Smooth muscle cell (in vitro differentiated cells): ENCODE data around the gene FIP1L1. TPM values are rescaled to one million over a fixed set of nuclear protein-coding genes. Genes with fewer than 3 reads are reported as not detected.
"Not testable (repeated sequence)": the region's sequence is repeated elsewhere in the genome, so short reads cannot be mapped to it uniquely, and the experiment has no call there.

Experiments used
- DNase-seq: peaks from one replicate; lab custom pipeline; 2025; ENCODE audit not compliant: unreplicated experiment; lab: John Stamatoyannopoulos, UW
- H2AFZ ChIP-seq: fragments of 200-600 bp; sonication (generic); 2 replicates; pipeline ENCODE4 v1.6.0; 2016; ENCODE audit warnings: antibody characterized with exemption, low read depth, mild to moderate bottlenecking
- H3F3A ChIP-seq: fragments of 200-600 bp; sonication (generic); 2 replicates; pipeline ENCODE4 v1.6.0; 2017; ENCODE audit warnings: antibody characterized with exemption, low read depth
- H3K27ac ChIP-seq: fragments of 200-600 bp; sonication (generic); 2 replicates; pipeline ENCODE4 v1.5.1; 2016; ENCODE audit warnings: low read depth, mild to moderate bottlenecking
- H3K27me3 ChIP-seq: fragments of 200-600 bp; sonication (generic); 2 replicates; pipeline ENCODE4 v1.6.1; 2016; ENCODE audit warnings: low read depth, mild to moderate bottlenecking
- H3K36me3 ChIP-seq: fragments of 200-600 bp; sonication (generic); 2 replicates; pipeline ENCODE4 v1.5.1; 2016; ENCODE audit warnings: low read depth
- H3K4me1 ChIP-seq: fragments of 200-600 bp; sonication (generic); 2 replicates; pipeline ENCODE4 v1.5.1; 2016; ENCODE audit warnings: low read depth
- H3K4me2 ChIP-seq: fragments of 200-600 bp; sonication (generic); 2 replicates; pipeline ENCODE4 v1.6.0; 2016; ENCODE audit warnings: mild to moderate bottlenecking
- H3K4me3 ChIP-seq: fragments of 200-600 bp; sonication (generic); 2 replicates; pipeline ENCODE4 v1.5.1; 2016; ENCODE audit warnings: mild to moderate bottlenecking
- H3K79me2 ChIP-seq: fragments of 200-600 bp; sonication (generic); 2 replicates; pipeline ENCODE4 v1.6.0; 2016; ENCODE audit warnings: low read depth, mild to moderate bottlenecking
- H3K9ac ChIP-seq: fragments of 200-600 bp; sonication (generic); 2 replicates; pipeline ENCODE4 v1.6.0; 2016; ENCODE audit warnings: low read depth
- H3K9me3 ChIP-seq: fragments of 200-600 bp; sonication (generic); replicated peaks from 2 replicates; pipeline ENCODE4 v1.5.1; 2016; ENCODE audit warnings: low read depth
- H4K20me1 ChIP-seq: fragments of 200-600 bp; sonication (generic); 2 replicates; pipeline ENCODE4 v1.6.0; 2016; ENCODE audit warnings: low read depth
- CTCF ChIP-seq: fragments of 200-600 bp; sonication (generic); IDR thresholded peaks from 2 replicates; pipeline ENCODE4 v1.5.1; 2017; ENCODE audit warnings: borderline replicate concordance, mild to moderate bottlenecking, antibody characterized with exemption; ENCODE audit not compliant: insufficient read depth, poor library complexity, severe bottlenecking
- WGBS: methylation state at CpG from one replicate; pipeline ENCODE4 v1.1.7; 2016; ENCODE audit warnings: low lambda C conversion rate; 5-methylcytosine and 5-hydroxymethylcytosine counted together
- polyA plus RNA-seq: library from polyadenylated mRNA; unstranded; fragments of >200 nt; fragmentation: Nextera tagmentation; extraction: Ambion mirVana; gene quantifications from 2 replicates; pipeline ENCODE4 v1.2.1, GENCODE V29; 2016
- total RNA-seq: library from RNA; depleted of rRNA; stranded (reverse); fragments of >200 nt; gene quantifications from 2 replicates; pipeline ENCODE4 v1.2.3, GENCODE V29; 2014

Gene FIP1L1
- total and polyA plus RNA-seq, 2 experiments from 2014 or later = 55.1 to 65.7 TPM

- Histone ChIP-seq H3K9me3 (no peaks in the 10 kb centered on the region), H2AFZ (no peak overlapping the region), H3K27me3 (no peaks in the 10 kb centered on the region), H3K79me2 (no peaks in the 10 kb centered on the region), H3K4me1 (no peaks in the 10 kb centered on the region), H3K9ac (no peak overlapping the region), H3K36me3 (peaks cover 12% of the 10 kb centered on the region), H3K4me2 (no peak overlapping the region), H3K27ac (no peak overlapping the region), H3F3A (peaks cover 5% of the 10 kb centered on the region), H4K20me1 (no peaks in the 10 kb centered on the region), H3K4me3 (no peak overlapping the region)
- no peak for TF ChIP-seq CTCF
- WGBS = 97% methylated on average over 2 of the region's 2 CpGs
- no peak for DNase-seq
Observed at GRCh38 chr4:53461244-53461643, 83.8 kb downstream of the FIP1L1 start.

- no peak overlapping the region for H3K4me3 ChIP-seq
- no peak overlapping the region for H3K9ac ChIP-seq
- no peaks in the 10 kb centered on the region for H3K27me3 ChIP-seq
- H2AFZ ChIP-seq = no peak overlapping the region
- peaks cover 5% of the 10 kb centered on the region for H3F3A ChIP-seq
- H3K4me1 ChIP-seq = no peaks in the 10 kb centered on the region
- H4K20me1 ChIP-seq = no peaks in the 10 kb centered on the region
- DNase-seq = no peak
- H3K36me3 ChIP-seq = peaks cover 12% of the 10 kb centered on the region
- H3K4me2 ChIP-seq = no peak overlapping the region
- TF ChIP-seq CTCF = no peak
- 91% methylated on average over 5 of the region's 5 CpGs for WGBS
- H3K9me3 ChIP-seq = no peaks in the 10 kb centered on the region
- no peak overlapping the region for H3K27ac ChIP-seq
- H3K79me2 ChIP-seq = no peaks in the 10 kb centered on the region
Observed at GRCh38 chr4:53463340-53463739, 85.9 kb downstream of the FIP1L1 start.

- no peak for DNase-seq
- peaks cover 8% of the 10 kb centered on the region for H3K36me3 ChIP-seq
- no peaks in the 10 kb centered on the region for H3K79me2 ChIP-seq
- no peak overlapping the region for H3K4me2 ChIP-seq
- no peaks in the 10 kb centered on the region for H3K4me1 ChIP-seq
- no peak overlapping the region for H2AFZ ChIP-seq
- TF ChIP-seq CTCF = no peak
- H3K27me3 ChIP-seq = no peaks in the 10 kb centered on the region
- no peak overlapping the region for H3K27ac ChIP-seq
- no peak overlapping the region for H3K4me3 ChIP-seq
- no peaks in the 10 kb centered on the region for H3K9me3 ChIP-seq
- 94% methylated on average over 2 of the region's 2 CpGs for WGBS
- H3K9ac ChIP-seq = no peak overlapping the region
- H3F3A ChIP-seq = no peaks in the 10 kb centered on the region
- H4K20me1 ChIP-seq = no peaks in the 10 kb centered on the region
Observed at GRCh38 chr4:53465281-53465680, 87.8 kb downstream of the FIP1L1 start.

- DNase-seq = no peak
- Histone ChIP-seq H3K9me3 (no peaks in the 10 kb centered on the region), H3F3A (no peaks in the 10 kb centered on the region), H4K20me1 (no peaks in the 10 kb centered on the region), H2AFZ (no peak overlapping the region), H3K9ac (no peak overlapping the region), H3K27me3 (no peaks in the 10 kb centered on the region), H3K27ac (no peak overlapping the region), H3K4me3 (no peak overlapping the region), H3K36me3 (peaks cover 8% of the 10 kb centered on the region), H3K79me2 (no peaks in the 10 kb centered on the region), H3K4me1 (no peaks in the 10 kb centered on the region), H3K4me2 (no peak overlapping the region)
- no peak for TF ChIP-seq CTCF
Observed at GRCh38 chr4:53465891-53466290, 88.5 kb downstream of the FIP1L1 start.

- not testable (repeated sequence) for H3K79me2 ChIP-seq, H2AFZ ChIP-seq, H3K27me3 ChIP-seq, H4K20me1 ChIP-seq, H3K27ac ChIP-seq, H3K4me1 ChIP-seq, H3K9ac ChIP-seq, H3K4me2 ChIP-seq, H3K9me3 ChIP-seq, H3K4me3 ChIP-seq, H3F3A ChIP-seq, H3K36me3 ChIP-seq, DNase-seq
- 96% methylated on average over 6 of the region's 6 CpGs for WGBS
Observed at GRCh38 chr4:53466576-53466975, 89.1 kb downstream of the FIP1L1 start.
